Neural progenitor cell (in vitro differentiated cells): ENCODE data around the gene SLC22A5. TPM values are rescaled to one million over a fixed set of nuclear protein-coding genes. Genes with fewer than 3 reads are reported as not detected.
"Not testable (repeated sequence)": the region's sequence is repeated elsewhere in the genome, so short reads cannot be mapped to it uniquely, and the experiment has no call there.

ENCODE experiments used
- DNase-seq: peaks from one replicate; pipeline ENCODE4 v3.0.0-alpha.2; 2016; ENCODE audit warnings: low spot score
- H2AFZ ChIP-seq: fragments of 200-600 bp; sonication (generic); replicated peaks from 2 replicates; pipeline ENCODE4 v1.6.1; 2016; ENCODE audit warnings: antibody characterized with exemption
- H3F3A ChIP-seq: fragments of 200-600 bp; sonication (generic); 2 replicates; pipeline ENCODE4 v1.6.1; 2016; ENCODE audit warnings: antibody characterized with exemption, low read depth
- H3K27ac ChIP-seq: fragments of 200-600 bp; sonication (generic); 2 replicates; pipeline ENCODE4 v1.5.1; 2016; ENCODE audit warnings: mild to moderate bottlenecking
- H3K27me3 ChIP-seq: fragments of 200-600 bp; sonication (generic); 2 replicates; pipeline ENCODE4 v1.6.1; 2016; ENCODE audit warnings: mild to moderate bottlenecking, moderate library complexity
- H3K36me3 ChIP-seq: fragments of 200-600 bp; sonication (generic); 2 replicates; pipeline ENCODE4 v1.5.1; 2016
- H3K4me1 ChIP-seq: fragments of 200-600 bp; sonication (generic); 2 replicates; pipeline ENCODE4 v1.6.1; 2016; ENCODE audit warnings: mixed run types
- H3K4me2 ChIP-seq: fragments of 200-600 bp; sonication (generic); 2 replicates; pipeline ENCODE4 v1.6.1; 2016
- H3K4me3 ChIP-seq: fragments of 200-600 bp; sonication (generic); 2 replicates; pipeline ENCODE4 v1.5.1; 2016
- H3K79me2 ChIP-seq: fragments of 200-600 bp; sonication (generic); 2 replicates; pipeline ENCODE4 v1.6.1; 2016; ENCODE audit warnings: low read depth
- H3K9ac ChIP-seq: fragments of 200-600 bp; sonication (generic); 2 replicates; pipeline ENCODE4 v1.6.1; 2016
- H3K9me3 ChIP-seq: fragments of 200-600 bp; sonication (generic); 2 replicates; pipeline ENCODE4 v1.5.1; 2016; ENCODE audit warnings: low read depth
- H4K20me1 ChIP-seq: fragments of 200-600 bp; sonication (generic); 2 replicates; pipeline ENCODE4 v1.6.1; 2016; ENCODE audit warnings: low read depth
- H3K27ac Mint-ChIP-seq: 3 replicates; pipeline ENCODE4 v1.8.0; 2021; ENCODE audit warnings: mixed read lengths
- H3K27me3 Mint-ChIP-seq: 2 replicates; pipeline ENCODE4 v1.8.0; 2022; ENCODE audit warnings: low read depth, mild to moderate bottlenecking, inconsistent platforms, moderate library complexity, mixed read lengths; ENCODE audit not compliant: insufficient read depth
- H3K36me3 Mint-ChIP-seq: 3 replicates; pipeline ENCODE4 v1.8.0; 2021; ENCODE audit warnings: mixed read lengths
- H3K4me1 Mint-ChIP-seq: 3 replicates; pipeline ENCODE4 v1.8.0; 2021; ENCODE audit warnings: mixed read lengths
- H3K4me3 Mint-ChIP-seq: 3 replicates; pipeline ENCODE4 v1.8.0; 2021; ENCODE audit warnings: mild to moderate bottlenecking, moderate library complexity, mixed read lengths
- H3K9me3 Mint-ChIP-seq: 3 replicates; pipeline ENCODE4 v1.8.0; 2020; ENCODE audit warnings: mixed read lengths
- CTCF ChIP-seq: fragments of 200-600 bp; sonication (generic); IDR thresholded peaks from 2 replicates; pipeline ENCODE4 v1.5.1; 2017; ENCODE audit warnings: antibody characterized with exemption, mild to moderate bottlenecking
- EZH2 ChIP-seq: fragments of 200-600 bp; sonication (generic); IDR thresholded peaks from 2 replicates; pipeline ENCODE4 v1.6.1; 2017; ENCODE audit warnings: antibody characterized with exemption, mild to moderate bottlenecking, moderate library complexity
- EZH2phosphoT487 ChIP-seq: fragments of 200-600 bp; sonication (generic); IDR thresholded peaks from 2 replicates; pipeline ENCODE4 v1.6.1; 2017; ENCODE audit warnings: antibody characterized with exemption
- total RNA-seq: library from RNA; depleted of rRNA; stranded (reverse); fragments of >200 nt; gene quantifications from 2 replicates; pipeline ENCODE4 v1.2.3, GENCODE V29; 2015; ENCODE audit warnings: low replicate concordance

The SLC22A5 gene
- total RNA-seq, 1 donor from 2014 or later = 3.1 TPM

- Mint-ChIP-seq H3K27ac (no peak overlapping the region), H3K4me1 (peaks cover 4% of the 10 kb centered on the region), H3K36me3 (no peaks in the 10 kb centered on the region), H3K27me3 (peaks cover 4% of the 10 kb centered on the region), H3K4me3 (no peak overlapping the region), H3K9me3 (no peaks in the 10 kb centered on the region)
- Histone ChIP-seq H3K27me3 (peaks cover 9% of the 10 kb centered on the region), H2AFZ (no peak overlapping the region), H3K4me2 (no peak overlapping the region), H3K79me2 (no peaks in the 10 kb centered on the region), H3K4me3 (no peak overlapping the region), H3K27ac (no peak overlapping the region), H4K20me1 (no peaks in the 10 kb centered on the region), H3K9ac (no peak overlapping the region), H3K4me1 (peaks cover 4% of the 10 kb centered on the region), H3K36me3 (no peaks in the 10 kb centered on the region), H3F3A (peaks cover 19% of the 10 kb centered on the region), H3K9me3 (no peaks in the 10 kb centered on the region)
- no peak for TF ChIP-seq EZH2phosphoT487
- TF ChIP-seq CTCF = no peak
- DNase-seq = no peak
Observed at GRCh38 chr5:132413567-132413966, 44.1 kb downstream of the SLC22A5 start.

- H3K9ac ChIP-seq = no peak overlapping the region
- peaks cover 14% of the 10 kb centered on the region for H3F3A ChIP-seq
- no peak overlapping the region for H2AFZ ChIP-seq
- no peak for DNase-seq
- TF ChIP-seq CTCF (no peak), EZH2 (no peak), EZH2phosphoT487 (no peak)
- no peaks in the 10 kb centered on the region for H3K36me3 ChIP-seq
- H3K9me3 ChIP-seq = no peaks in the 10 kb centered on the region
- peaks cover 2% of the 10 kb centered on the region for H3K27me3 ChIP-seq
- no peak overlapping the region for H3K4me3 ChIP-seq
- Mint-ChIP-seq H3K4me1 (peaks cover 8% of the 10 kb centered on the region), H3K4me3 (no peak overlapping the region), H3K27ac (no peak overlapping the region), H3K36me3 (no peaks in the 10 kb centered on the region), H3K9me3 (no peaks in the 10 kb centered on the region), H3K27me3 (peaks cover 11% of the 10 kb centered on the region)
- no peak overlapping the region for H3K27ac ChIP-seq
- H4K20me1 ChIP-seq = no peaks in the 10 kb centered on the region
- no peaks in the 10 kb centered on the region for H3K79me2 ChIP-seq
- H3K4me2 ChIP-seq = no peak overlapping the region
- peaks cover 5% of the 10 kb centered on the region for H3K4me1 ChIP-seq
Observed at GRCh38 chr5:132414634-132415378, 45.3 kb downstream of the SLC22A5 start.

GRCh38 chr5:132415516-132415915 is 46.0 kb downstream of the SLC22A5 start:
- H3K4me2 ChIP-seq, H3K9me3 Mint-ChIP-seq, H3K4me1 ChIP-seq, H3K4me3 Mint-ChIP-seq, H2AFZ ChIP-seq, H3K36me3 Mint-ChIP-seq, H3K9me3 ChIP-seq, H3K27ac Mint-ChIP-seq, H3K36me3 ChIP-seq, H3K27ac ChIP-seq, H3K4me3 ChIP-seq, H3K27me3 ChIP-seq, H3F3A ChIP-seq, H4K20me1 ChIP-seq, DNase-seq, H3K79me2 ChIP-seq, H3K9ac ChIP-seq: not testable (repeated sequence)
- Mint-ChIP-seq H3K4me1 (peaks cover 15% of the 10 kb centered on the region), H3K27me3 (peaks cover 11% of the 10 kb centered on the region)

GRCh38 chr5:132416306-132417009 is 46.9 kb downstream of the SLC22A5 start:
- no peak overlapping the region for H3K4me2 ChIP-seq
- H2AFZ ChIP-seq = no peak overlapping the region
- no peaks in the 10 kb centered on the region for H3K36me3 Mint-ChIP-seq
- no peak overlapping the region for H3K27ac Mint-ChIP-seq
- no peaks in the 10 kb centered on the region for H3F3A ChIP-seq
- H3K4me1 Mint-ChIP-seq = peaks cover 17% of the 10 kb centered on the region
- no peak overlapping the region for H3K9ac ChIP-seq
- no peaks in the 10 kb centered on the region for H3K36me3 ChIP-seq
- H3K79me2 ChIP-seq = no peaks in the 10 kb centered on the region
- no peaks in the 10 kb centered on the region for H4K20me1 ChIP-seq
- no peak overlapping the region for H3K4me3 ChIP-seq
- H3K4me1 ChIP-seq = peaks cover 12% of the 10 kb centered on the region
- H3K9me3 Mint-ChIP-seq = no peaks in the 10 kb centered on the region
- TF ChIP-seq EZH2 (no peak), EZH2phosphoT487 (no peak), CTCF (no peak)
- no peaks in the 10 kb centered on the region for H3K27me3 ChIP-seq
- no peak for DNase-seq
- no peak overlapping the region for H3K4me3 Mint-ChIP-seq
- no peak overlapping the region for H3K27ac ChIP-seq
- no peaks in the 10 kb centered on the region for H3K9me3 ChIP-seq
- peaks cover 11% of the 10 kb centered on the region for H3K27me3 Mint-ChIP-seq
